GM21737 (cell line): ENCODE results near the gene ATG5.

Experiments
- ATAC-seq: cut with Tn5 transposase; IDR thresholded peaks from one replicate; pipeline ENCODE4 v1.9.1; 2021; ENCODE audit warnings: mild to moderate bottlenecking, moderate library complexity; ENCODE audit not compliant: unreplicated experiment

ATG5 gene

DNA sequence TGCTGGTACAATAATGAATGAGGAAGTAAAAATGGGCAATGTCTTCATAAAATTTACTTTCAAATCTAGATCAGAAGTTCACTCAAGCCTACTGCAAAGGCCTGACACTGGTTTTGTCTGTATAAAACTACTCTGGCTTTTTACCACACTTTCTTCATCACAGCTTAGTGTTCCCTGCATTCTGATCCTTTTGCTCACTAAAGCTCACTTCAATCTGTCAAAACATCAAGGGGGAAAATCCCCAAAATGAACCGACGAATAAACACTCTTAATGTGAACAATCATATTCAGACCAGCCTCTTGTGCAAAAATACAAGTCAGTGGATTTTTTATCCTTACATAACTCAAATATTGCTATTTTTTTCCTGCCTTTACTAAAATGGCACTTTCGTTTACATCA lies 140.9 kb downstream of the ATG5 start:
- ATAC-seq, result no peak

DNA sequence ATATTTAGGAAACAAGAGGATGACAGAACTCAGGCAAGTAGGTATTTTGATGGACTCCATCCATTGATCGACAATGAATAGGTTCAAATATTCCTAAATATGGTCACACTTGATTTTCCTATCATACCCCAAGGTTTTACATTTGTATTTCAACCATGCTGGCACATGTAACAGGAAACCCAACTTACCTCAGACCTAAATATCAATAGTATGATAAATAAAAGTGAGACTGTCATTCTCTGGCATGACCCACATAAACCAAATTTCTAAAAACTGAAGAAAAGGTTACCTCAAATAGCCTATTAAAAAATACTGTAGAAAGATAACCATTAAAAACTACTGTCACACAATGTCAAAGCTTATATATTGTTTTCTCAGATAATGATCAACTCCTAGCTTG lies 142.1 kb downstream of the ATG5 start:
- ATAC-seq, result no peak

DNA sequence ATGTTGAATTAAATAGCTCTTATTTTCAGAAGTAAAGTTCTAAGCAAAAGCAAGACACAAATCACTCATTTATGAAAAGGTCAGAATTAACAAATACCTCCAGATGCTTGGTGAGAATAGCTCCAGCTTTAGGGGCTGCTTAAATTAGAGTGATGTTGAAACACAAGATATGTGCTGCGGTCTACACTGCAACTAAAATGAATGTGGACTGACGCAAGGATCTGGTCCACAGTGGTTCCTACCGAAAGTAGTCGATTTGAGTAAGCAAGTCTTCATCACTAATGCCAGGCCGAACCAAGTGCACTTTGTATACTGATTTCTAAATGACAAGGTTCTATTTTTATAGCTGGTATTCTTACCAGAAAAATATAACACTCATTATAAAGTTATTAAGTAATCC lies 143.1 kb downstream of the ATG5 start:
- ATAC-seq, result peak; percentile 65

DNA sequence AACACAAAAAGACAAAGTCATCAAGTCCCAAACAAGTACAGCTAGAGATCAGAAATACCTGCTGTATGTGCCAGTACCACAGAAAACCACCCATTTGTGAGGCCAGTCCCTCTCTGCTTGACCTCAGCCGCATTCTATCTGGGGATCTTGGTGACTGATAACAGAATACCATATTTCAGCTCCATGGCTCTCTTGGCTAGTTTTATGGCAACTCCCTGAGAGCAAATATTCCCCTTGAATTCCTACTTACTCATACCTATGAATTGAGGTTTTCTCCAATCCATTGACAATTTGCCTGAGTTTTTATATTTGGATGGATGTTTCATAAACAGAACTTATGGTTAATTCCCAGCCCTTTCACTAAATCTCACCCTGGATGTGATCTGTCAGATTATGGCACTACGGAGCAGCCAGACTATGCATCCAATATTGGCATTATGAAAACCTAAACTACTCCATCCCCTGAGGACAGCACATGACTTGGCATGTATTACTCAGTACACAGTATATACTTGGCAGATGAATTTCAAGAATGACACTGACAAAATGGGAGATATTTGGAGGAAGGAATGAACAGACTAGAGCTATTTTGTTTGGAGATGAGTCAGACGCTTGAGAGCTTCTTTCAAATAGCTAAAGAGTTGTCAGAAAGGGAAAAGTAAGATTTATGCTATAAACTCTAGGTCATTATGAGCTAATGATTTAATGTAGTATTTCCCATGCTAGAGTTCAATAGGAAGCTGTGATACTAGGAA lies 143.7 kb downstream of the ATG5 start:
- no peak for ATAC-seq

DNA sequence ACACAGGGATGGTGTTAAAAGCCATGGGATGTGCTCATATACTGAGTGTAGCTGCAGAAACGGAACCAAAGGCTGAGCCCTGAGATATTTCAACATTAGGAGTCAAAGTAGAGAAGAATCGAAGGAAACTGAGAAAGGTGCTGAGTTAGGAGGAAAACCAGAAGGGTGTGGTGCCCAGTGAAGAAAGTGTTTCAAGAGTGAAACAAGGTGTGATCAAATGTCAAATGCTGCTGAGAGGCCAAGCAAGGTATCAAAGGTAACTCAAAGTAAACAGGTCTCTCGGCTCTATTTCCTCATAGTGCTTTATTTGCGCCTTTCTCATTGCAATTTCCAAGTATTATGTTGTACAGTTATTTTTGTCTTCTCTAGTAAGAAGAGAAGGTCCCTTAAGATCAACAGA lies 145.4 kb downstream of the ATG5 start:
- ATAC-seq, result no peak

DNA sequence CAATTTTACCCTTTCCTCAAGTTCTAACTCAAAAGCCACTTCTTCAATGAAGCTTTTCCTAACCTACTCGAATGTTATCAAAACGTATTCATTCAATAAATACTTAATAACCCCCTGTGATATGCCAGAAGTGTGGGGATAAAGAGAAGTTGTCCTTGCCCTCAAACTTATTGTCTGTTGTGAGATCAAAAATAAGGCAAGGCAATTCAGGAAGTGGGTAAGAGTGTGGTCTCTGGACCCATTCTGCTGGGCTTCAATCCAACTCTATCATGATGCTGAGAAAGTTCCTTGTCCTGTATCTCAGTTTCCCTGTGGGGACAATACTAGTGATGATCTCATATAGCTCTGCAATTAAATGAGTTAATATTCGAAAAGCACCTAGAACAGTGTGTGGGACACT lies 146.7 kb downstream of the ATG5 start:
- ATAC-seq, result no peak

DNA sequence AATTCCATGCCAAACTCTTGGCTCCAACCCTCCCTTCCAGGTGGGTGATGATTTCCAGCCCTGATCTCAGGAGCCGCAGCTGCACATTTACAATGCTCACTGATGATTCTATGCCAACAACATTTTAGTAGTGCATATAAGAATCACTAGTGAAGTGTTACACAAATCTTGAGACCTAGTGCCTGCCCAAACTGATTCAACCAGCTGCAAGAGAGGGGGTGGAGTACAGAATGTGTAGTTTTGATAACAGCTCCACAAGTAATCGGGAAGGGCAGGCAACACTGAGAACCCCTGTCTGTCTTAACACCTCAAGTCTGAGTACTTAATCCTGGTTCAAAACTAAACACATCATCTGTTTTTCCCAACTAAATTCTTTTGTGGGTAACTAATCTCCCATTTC lies 147.8 kb downstream of the ATG5 start:
- no peak for ATAC-seq

DNA sequence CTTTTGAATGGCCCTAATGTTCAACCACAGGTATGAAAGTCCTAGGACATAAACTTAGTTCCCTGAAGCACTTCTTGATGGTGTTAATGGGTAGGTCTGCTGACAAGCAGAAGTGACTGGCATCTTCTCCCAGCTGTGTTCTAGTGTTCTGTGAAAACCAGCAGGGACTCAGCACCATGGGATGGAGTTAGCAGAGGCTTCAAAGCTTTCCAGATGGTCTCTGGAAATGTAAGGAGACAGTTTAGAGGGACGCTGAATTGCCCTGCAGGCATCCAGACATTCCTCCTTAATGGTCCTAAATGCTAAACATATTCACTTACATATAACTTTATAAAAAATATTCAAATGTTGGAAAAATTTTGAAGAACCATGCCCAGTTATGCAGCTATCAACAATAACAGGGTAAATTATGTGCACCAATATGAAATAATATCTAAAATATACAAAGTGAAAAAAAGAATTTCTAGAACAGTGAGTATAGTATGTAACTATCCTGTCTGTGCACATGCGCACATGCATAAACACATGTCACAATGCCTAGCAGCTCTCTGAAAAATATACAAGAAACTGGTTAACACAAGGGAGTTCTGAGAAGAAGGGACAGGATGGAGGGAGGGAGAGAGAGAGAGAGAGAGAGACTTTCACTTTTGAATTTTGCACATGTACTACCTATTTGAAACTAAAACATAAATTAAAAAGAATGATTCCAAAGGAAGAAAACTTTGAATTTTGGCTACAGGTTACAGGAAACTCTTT lies 152.3 kb downstream of the ATG5 start:
- no peak for ATAC-seq

DNA sequence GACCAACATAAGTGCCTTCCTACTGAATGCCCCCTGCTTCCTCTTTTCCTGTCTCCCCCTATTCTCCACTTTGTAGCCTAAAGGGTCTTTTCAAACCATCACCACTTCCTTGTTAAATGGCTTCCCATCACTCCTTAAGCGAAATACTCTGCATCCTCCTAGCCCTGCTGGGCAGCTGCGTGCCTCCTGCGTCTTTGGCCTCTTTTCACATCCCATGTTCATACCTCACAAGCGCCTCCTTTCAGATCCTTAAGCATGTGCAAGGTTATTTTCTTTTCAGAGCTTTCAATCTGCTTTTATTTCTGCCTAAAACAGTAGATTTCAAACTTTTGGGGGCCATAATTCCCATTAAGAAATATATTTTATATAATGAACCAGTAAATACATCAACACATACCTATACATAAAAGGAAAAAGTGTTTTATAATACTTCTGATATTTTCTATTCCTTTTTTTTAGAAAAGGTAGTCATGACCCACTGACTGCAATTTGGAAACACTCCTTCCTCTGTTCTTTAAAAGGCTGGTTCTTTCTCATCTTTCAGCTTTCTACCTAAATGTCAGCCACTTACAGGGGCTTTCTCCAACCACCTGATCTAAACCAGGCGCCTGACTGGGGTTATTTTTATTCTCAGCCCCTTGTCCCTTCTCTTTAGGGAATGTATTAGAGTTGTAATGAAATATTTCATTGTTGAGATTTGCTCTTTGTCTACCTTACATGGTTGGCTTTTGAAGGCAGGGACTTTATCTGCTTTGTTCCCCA lies 155.3 kb downstream of the ATG5 start:
- no peak for ATAC-seq

DNA sequence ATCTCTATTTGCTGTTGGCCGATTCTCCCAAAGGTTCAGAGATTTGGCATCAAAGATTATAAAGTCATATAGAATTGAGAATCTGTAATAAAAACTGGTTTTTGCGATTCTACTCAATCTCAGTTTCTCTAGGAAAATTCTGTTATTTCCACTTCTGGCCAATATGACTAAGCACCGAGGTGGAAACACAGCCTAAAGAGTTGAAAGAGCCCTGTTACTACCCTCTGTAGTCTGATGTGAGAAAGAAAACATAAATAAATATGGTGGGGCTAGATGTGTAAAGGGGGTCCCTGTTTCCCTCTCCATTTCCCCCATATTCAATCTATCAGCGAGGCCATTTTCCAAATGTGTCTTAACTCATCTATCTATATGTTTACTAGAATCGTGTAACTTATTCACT lies 156.0 kb downstream of the ATG5 start:
- no peak for ATAC-seq

DNA sequence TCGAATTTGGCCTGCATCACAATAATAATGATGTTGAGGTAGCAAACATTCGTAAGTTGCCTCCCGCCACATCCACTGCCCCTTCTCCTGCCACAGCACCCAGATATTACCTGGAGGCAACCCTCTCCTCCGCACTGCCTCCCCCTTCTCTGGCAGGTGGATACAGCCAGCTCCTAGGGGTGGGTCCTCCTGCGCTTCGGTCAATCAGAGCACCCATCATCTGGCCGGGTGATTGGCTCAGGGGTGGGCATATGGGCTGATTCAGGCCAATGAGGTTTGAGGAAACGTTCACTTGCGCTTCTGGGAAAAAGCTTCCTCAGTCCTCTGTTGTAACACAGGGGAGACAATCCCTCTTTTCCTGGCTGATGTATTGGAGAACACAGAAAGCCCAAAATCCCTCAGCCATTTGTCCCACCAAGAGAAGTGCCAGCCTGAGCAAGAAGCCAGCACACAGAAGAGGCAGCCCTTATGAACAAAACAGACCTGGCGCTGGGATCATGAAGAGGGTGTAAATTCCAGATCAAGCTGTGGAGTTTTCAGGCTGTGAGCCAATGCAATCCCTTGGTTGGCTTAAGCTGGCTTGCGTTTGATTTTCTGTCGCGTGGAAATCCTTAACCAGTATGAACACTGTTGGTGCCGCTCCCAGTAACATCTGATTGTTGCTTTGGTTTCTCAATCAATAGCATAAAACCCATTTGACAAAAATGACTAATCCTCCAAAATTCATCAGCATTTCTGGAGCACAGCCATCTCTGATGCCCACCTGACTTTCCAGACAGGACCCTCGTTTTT lies 157.3 kb downstream of the ATG5 start:
- ATAC-seq, result no peak

DNA sequence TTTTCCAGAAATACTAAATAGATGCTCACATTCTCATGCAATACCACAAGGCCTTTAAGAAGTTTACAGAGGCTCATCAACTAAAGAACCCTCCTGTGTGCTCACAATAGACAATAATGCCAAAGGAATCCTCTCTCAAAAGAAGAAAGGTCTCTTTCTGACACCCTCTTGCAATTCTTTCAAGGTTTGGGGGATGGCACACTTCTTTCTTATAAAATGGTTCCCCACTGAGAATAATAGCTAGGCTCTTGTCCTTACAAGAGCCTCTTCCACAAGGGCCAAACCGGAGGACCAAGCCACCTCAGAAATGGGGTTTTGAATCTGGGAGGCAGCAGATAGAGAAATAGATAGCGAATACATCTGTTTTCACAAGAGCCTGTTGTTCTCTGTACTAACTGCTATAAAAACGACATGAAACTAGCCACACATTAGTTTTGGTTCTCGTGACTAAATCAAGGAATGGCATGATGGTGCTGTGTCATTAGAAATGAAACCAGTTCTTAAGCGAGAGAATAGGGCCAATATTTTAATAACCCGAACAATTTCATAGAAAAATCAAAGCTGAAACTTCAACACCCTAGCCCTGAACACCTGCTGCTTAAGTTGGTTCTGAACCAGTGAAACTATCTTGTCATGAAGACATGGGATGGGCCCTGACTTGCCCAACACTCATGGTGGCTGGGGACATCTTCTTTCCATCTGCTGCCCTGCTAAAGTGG lies 158.3 kb downstream of the ATG5 start:
- peak; percentile 32 for ATAC-seq

DNA sequence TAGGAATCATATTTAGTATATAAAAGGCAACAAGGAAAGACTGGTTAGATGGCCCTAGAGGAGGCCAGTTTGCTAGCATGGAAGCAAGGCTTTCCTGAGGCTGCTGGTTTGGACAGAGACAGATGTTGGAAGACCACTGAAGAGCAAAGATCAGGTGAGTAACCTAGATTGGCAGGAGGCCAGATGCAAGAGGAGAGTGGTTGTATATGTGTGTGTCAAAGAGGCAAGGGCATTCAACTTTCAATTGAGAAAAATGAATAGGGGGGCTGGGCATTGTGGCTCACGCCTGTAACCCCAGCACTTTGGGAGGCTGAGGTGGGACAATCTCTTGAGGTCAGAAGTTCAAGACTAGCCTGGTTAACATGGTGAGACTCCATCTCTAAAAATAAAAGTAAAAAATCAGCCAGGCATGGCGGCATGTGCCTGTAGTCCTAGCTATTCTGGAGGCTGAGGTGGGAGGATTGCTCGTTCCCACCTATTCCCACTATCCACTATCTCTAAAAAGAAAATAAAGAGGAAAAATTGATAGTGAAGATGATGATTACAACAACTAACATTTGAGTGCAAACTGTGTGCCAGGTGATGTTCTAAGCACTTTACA lies 159.6 kb downstream of the ATG5 start:
- no peak for ATAC-seq

DNA sequence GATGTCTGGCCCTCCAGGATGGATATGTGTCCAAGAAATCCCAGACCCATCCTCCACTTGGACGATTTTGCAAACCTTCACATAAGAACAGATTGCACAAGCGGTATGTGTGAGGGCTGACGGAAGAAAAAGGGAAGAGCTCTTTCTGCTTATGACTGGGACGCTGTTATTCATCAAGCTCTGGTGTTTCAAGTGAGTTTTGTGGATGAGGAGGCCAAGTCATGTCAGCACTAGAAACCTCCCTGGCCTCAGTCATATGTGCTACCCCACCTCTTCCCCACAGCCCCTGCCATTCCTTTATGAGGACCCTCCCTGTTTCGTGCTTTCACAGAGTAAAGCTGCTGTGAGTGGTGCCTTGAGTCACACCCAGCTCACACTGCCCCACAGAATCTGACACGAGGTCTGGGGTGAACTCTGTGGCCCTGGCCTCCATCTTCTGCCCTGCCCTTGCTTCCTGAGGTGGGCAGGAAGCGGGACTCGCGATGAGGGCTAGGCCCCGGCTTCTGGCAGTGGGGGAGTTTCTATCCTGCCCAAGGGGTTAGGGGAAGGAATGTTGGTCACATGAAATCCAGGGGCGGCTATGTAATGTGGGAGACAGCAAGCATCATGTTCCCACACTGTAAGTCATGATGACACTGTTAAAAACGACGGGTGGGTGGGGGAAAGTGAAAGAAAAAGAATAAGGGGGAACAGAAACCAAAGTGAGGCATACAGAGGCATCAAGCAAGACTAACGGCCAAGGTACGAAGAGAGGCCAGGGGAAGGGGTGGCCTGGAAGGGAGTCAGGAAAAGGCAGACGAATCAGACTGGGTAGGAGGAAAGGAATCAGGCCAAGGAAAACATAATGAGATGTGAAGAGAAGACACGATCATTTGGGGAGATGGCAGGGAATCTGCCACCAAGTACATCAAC lies 161.3 kb downstream of the ATG5 start:
- ATAC-seq, result peak; percentile 42

DNA sequence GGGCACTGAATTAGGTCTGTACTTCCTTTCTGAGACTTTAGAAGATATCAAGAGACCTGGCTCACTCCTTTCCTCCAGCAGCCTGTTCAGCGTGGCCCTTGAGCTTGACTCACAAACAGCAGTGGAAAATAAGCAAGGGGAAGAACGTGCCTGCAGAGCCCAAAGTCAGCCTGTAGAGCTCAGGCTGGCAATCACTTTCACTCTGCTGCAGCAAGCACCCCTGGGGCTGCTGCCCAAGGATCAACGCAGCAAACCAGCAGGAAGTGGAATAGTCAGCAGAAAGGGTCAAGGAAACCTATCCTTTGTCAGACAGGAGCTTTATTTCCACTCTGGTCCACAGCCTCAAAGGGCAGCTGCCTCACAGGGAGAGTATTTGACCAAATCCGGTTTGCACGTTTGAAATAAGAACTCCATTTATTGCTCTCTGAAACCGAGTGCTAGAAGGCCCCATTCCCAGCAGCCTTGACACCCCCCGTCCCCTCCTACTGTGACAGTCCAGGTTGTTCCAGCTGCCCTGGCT lies 162.1 kb downstream of the ATG5 start:
- ATAC-seq, result peak; percentile 33

DNA sequence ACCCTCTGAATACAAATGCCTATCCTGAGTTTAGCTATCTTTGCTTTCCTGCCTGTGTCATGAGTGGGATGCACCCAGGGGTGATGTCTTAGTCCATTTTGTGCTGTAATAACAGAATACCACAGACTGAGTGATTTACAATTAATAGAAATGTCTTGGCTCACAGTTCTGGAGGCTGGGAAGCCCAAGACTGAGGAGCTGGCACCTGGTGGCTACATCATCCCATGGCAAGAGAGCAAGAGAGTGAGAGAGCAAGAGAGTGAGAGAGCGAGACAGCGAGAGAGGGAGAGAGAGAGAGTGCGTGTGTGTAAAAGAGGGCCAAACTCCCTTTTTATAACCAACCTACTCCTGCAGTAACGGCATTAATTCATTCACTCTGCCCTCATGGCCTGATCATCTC lies 162.6 kb downstream of the ATG5 start:
- no peak for ATAC-seq

DNA sequence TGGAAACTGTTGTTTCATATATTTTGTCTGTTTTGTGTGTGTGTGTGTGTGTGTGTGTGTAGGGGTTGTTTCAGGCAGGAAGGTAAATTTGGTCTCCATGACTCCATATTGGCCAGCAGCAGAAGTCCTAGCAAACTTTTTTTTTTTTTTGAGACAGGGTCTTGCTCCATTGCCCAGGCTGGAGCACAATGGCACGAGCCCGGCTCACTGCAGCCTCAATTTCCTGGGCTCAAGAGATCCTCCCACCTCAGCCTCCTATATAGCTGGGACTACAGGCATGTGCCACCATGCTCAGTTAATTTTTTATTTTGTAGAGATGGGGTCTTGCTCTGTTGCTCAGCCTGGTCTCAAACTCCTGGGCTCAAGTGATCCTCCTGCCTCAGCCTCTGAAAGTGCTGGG lies 163.7 kb downstream of the ATG5 start:
- no peak for ATAC-seq

DNA sequence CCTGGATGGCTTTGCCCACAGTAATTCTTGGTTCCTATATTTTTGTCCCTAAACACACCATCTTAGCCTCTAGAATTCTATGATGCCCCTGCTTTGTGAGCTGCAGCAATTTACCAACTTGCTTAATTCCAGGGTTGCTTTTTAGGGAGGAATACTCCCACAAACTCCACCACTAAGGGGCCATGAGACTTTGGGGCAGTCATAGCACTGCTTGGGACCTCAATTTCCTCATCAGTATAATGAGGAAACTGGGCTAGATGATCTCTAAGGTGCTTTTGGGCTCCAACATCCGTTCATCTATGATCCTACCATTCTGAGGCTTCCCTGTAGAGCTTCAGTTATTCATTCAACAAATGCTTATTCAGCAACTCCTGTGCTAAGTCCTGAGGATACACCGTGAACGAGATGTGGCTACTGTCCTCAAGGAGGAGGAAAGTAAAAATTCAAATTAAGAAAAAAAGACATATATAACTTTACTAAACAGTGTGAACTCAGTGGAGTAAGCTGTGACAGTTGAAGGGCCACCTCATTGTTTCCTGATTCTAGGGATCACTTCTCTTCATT lies 164.2 kb downstream of the ATG5 start:
- no peak for ATAC-seq
